HG03565 (cell line): ENCODE results near the gene OPHN1.

Source experiments
- ATAC-seq: cut with Tn5 transposase; IDR thresholded peaks from one replicate; pipeline ENCODE4 v1.9.1; 2021; ENCODE audit warnings: mild to moderate bottlenecking, moderate library complexity; ENCODE audit not compliant: unreplicated experiment

The OPHN1 gene

GRCh38 chrX:68183612-68184214 lies 249.6 kb downstream of the OPHN1 start:
- ATAC-seq = no peak

- ATAC-seq = no peak
Measured at GRCh38 chrX:68180579-68180978, 252.7 kb downstream of the OPHN1 start.

GRCh38 chrX:68179355-68179754 lies 253.9 kb downstream of the OPHN1 start:
- no peak for ATAC-seq

DNA sequence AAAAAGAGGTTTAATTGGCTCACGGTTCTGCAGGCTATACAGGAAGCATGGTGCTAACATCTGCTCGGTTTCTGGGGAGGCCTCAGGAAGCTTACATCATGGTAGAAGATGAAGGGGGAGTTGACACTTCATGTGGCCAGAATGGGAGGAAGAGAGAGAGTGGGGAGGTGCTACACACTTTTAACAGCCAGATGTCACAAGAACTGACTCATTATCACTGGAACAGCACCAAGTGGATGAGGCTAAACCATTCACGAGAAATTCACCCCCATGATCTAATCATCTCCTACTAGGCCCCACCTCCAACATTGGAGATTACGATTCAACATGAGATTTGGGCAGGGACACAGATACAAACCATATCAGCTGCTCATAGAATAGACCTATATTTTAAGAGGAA lies 255.8 kb downstream of the OPHN1 start:
- ATAC-seq = no peak

DNA sequence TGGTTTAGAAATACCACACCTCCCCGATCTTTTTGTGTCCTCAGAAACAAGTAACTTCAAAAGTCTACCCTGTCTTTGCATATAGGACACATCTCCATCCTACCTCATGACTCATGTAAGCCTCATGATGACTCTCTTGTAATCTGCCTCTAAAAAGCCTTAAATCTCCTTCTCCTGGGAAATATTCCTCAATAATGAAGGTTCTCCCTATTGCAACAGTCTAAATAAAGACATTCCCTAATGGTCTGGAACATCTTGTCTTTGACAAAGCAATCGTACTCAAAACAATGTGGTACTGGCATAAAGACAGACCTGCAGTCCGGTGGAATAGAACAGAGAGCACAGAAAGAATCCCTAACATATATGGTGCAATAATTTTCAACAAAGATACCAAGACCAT lies 257.7 kb downstream of the OPHN1 start:
- no peak for ATAC-seq

GRCh38 chrX:68163441-68163840 lies 269.9 kb downstream of the OPHN1 start:
- ATAC-seq = no peak

DNA sequence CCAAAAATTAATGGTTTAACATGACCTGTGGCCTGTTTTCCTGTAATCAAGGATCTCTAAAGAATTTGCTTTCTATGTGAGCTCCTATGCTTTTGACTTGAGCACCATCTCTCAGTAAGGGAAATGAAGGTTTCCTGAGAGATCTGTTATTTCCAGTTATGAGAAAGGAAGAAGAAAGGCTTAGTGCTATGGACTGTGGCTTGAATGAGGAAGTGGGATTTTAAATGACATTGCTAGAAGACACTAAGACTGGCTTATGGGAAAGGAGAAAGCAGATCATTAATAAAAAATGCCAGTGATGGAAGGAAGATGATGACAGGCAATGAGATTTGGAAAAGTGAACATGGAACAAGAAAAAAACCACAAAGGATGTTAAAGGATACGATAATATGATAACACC lies 285.4 kb downstream of the OPHN1 start:
- no peak for ATAC-seq

GRCh38 chrX:68146054-68146453 lies 287.2 kb downstream of the OPHN1 start:
- no peak for ATAC-seq

- no peak for ATAC-seq
Measured at GRCh38 chrX:68139791-68140190, 293.5 kb downstream of the OPHN1 start.

GRCh38 chrX:68133181-68133580 lies 300.1 kb downstream of the OPHN1 start:
- ATAC-seq = no peak

DNA sequence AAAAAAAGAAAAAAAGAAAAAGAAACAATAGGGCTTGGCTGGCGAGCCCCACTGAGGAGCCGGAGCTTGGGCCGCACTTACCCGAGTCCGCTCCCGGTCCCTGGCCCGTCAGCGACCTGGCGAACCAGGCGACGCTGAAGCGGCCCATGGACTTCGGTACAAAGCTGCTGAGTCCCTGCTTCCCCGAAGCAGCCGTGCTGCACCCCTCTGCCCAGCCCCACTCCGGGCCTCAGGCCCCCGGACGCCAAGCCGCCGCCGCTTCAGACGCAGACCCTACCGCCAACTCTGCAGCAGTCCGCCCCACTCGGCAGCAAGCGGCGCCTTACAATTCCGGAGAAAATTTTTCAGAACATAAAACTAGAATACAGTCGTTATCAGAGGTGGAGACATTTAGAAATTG lies 300.5 kb downstream of the OPHN1 start:
- no peak for ATAC-seq

DNA sequence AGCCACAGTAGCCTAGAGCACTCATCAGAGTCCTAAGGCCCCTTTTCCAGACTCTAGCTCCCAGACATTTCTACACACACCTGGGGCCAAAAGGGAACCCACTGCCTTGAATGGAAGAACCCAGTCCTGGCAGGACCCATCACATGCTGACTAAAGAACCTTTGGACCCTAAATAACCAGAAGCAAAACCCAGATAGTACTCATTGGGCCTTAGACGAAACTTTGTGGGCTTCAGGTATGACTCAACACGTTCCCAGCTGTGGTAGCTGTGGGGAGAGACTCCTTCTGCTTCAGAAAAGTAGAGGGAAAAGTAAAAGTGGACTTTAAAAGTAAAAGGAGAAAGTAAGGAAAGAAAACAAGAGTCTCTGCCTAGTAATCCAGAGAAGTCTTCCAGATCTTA lies 311.5 kb downstream of the OPHN1 start:
- no peak for ATAC-seq

GRCh38 chrX:68121371-68121770 lies 311.9 kb downstream of the OPHN1 start:
- no peak for ATAC-seq

DNA sequence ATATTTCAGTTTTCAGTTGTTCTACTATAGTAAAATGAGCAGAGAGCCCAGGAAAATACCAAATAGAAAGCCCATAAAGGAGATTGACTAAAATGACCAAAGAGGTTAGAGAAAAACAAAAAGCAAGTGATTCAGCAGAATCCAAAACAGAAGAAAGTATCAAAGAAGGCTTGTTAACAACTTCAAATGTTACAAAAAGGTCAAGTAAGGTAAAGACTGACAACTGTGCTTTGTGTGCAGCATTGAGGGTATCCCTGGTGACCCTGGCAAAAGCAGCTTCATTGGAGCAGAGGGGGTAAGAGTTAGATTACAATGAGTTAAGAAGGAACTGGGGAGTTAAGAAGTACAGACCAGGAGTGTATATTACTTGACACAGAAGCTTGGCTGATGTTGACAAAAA lies 317.9 kb downstream of the OPHN1 start:
- no peak for ATAC-seq

- ATAC-seq = no peak
Measured at GRCh38 chrX:68114573-68115129, 318.6 kb downstream of the OPHN1 start.

GRCh38 chrX:68113837-68114572 lies 319.3 kb downstream of the OPHN1 start:
- ATAC-seq = no peak

- ATAC-seq = no peak
Measured at GRCh38 chrX:68112321-68112720, 321.0 kb downstream of the OPHN1 start.

- ATAC-seq = no peak
Measured at GRCh38 chrX:68109162-68109561, 324.1 kb downstream of the OPHN1 start.

DNA sequence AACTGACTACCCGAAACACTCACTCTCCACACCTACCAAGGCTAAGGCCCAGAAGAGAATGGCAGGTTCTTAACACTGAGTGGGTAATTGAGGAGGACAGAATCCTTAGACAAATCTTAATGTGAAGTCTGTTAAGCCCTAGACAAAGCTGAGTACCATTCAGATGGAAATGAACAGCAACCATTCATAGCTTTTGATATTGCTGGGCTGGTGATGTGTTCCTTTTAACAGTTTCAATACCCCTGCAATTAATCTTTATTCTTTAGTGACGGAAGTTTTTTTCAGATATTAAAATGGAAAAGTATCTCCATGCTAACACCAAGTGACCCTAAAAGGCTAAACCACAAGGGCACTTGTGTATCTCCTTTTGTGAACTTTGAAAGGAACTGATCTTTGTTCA lies 334.9 kb downstream of the OPHN1 start:
- no peak for ATAC-seq

GRCh38 chrX:68090266-68090665 lies 343.0 kb downstream of the OPHN1 start:
- no peak for ATAC-seq

- ATAC-seq = no peak
Measured at GRCh38 chrX:68087526-68087925, 345.8 kb downstream of the OPHN1 start.

- ATAC-seq = no peak
Measured at GRCh38 chrX:68086709-68087108, 346.6 kb downstream of the OPHN1 start.
